Measurements from ENCODE around the gene PADI3. TPM values are rescaled to one million over a fixed set of nuclear protein-coding genes. Genes with fewer than 3 reads are reported as not detected.
A peak's percentile ranks its signal among the peaks of the same experiment; 100 is the strongest.

The PADI3 gene
- total RNA-seq, 1 donor from 2014 or later = not detected

DNA sequence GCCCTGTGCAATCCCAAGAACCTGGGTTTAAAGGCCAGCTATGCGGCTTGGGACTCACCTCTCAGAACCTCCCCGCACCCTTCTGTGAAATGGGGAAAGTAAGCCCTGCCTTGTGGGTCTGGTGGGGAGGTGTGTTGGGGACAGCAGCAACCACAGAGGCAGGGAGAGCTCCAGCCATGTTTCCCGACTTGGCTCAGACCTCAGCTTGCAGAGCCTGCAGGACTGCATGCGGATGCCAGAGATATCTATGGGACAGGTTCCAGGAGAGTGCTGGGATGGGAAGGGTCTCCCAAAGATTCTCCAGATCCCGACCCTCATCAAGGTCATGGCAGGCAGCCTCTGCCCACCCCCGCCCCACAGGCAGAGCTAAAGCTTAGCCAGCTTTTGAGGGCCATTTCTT lies 23.8 kb upstream of the PADI3 start:
- no peaks in the 10 kb centered on the region for H3K9me3 Mint-ChIP-seq
- no peak overlapping the region for H3K4me3 Mint-ChIP-seq
- H3K36me3 Mint-ChIP-seq = no peaks in the 10 kb centered on the region
- peaks cover 13% of the 10 kb centered on the region for H3K27me3 Mint-ChIP-seq
- TF ChIP-seq, protein P1, sequence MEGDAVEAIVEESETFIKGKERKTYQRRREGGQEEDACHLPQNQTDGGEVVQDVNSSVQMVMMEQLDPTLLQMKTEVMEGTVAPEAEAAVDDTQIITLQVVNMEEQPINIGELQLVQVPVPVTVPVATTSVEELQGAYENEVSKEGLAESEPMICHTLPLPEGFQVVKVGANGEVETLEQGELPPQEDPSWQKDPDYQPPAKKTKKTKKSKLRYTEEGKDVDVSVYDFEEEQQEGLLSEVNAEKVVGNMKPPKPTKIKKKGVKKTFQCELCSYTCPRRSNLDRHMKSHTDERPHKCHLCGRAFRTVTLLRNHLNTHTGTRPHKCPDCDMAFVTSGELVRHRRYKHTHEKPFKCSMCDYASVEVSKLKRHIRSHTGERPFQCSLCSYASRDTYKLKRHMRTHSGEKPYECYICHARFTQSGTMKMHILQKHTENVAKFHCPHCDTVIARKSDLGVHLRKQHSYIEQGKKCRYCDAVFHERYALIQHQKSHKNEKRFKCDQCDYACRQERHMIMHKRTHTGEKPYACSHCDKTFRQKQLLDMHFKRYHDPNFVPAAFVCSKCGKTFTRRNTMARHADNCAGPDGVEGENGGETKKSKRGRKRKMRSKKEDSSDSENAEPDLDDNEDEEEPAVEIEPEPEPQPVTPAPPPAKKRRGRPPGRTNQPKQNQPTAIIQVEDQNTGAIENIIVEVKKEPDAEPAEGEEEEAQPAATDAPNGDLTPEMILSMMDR (conservative IDR thresholded peaks at IDR 0.05) = no peak
- DNase-seq (ENCODE audit: extremely low spot score, unreplicated experiment) = no peak
- peaks cover 9% of the 10 kb centered on the region for H3K4me1 Mint-ChIP-seq (ENCODE audit: unreplicated experiment)
- no peak overlapping the region for H3K27ac Mint-ChIP-seq

DNA sequence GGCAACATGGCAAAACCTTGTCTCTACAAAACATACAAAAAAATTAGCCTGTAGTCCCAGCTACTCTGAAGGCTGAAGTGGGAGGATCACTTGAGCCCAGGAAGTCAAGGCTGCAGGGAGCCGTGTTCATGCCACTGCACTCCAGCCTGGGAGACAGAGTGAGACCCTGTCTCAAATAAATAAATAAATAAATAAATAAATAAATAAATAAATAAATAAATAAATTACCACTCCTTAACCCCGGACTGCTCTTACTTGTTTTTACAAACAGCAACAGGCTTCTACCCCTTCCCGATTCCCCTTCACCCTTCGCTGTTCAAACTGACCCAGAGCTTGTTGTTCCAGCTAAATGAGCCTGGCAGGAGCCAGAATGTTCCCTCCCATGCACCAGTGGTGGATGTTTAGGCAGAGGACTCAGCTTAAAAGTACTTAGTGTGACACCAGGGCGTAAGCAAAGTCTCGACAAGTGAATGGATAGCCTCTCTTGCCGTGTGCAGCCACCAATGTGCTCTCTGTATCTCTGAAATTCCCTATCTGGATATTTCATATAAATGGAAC lies 21.5 kb upstream of the PADI3 start:
- TF ChIP-seq, protein P1 (conservative IDR thresholded peaks at IDR 0.05) = no peak
- Mint-ChIP-seq H3K36me3 (no peaks in the 10 kb centered on the region), H3K27me3 (peaks cover 3% of the 10 kb centered on the region), H3K27ac (no peak overlapping the region), H3K4me1 (ENCODE audit: unreplicated experiment) (peaks cover 12% of the 10 kb centered on the region), H3K9me3 (no peaks in the 10 kb centered on the region), H3K4me3 (no peak overlapping the region)
- DNase-seq (ENCODE audit: extremely low spot score, unreplicated experiment) = no peak

DNA sequence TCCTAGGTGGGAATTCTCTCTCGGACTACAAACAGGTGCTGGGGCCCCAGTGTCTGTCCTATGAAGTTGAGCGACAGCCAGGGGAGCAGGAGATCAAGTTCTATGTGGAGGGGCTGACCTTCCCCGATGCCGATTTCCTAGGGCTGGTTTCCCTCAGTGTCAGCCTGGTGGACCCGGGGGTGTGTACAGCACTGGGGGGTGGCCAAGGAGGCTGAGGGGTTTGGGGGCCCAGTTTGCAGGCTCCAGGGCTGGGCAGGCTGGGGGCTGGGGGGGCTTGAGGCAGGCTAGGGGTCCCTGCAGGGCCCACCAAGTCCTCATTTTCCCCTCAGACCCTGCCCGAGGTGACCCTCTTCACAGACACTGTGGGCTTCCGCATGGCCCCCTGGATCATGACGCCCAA lies 20.3 kb upstream of the PADI3 start:
- Mint-ChIP-seq H3K36me3 (no peaks in the 10 kb centered on the region), H3K9me3 (no peaks in the 10 kb centered on the region), H3K27me3 (no peaks in the 10 kb centered on the region), H3K27ac (no peak overlapping the region), H3K4me3 (no peak overlapping the region), H3K4me1 (ENCODE audit: unreplicated experiment) (peaks cover 24% of the 10 kb centered on the region)
- DNase-seq (ENCODE audit: extremely low spot score, unreplicated experiment) = no peak
- TF ChIP-seq, protein P1 (conservative IDR thresholded peaks at IDR 0.05) = no peak

DNA sequence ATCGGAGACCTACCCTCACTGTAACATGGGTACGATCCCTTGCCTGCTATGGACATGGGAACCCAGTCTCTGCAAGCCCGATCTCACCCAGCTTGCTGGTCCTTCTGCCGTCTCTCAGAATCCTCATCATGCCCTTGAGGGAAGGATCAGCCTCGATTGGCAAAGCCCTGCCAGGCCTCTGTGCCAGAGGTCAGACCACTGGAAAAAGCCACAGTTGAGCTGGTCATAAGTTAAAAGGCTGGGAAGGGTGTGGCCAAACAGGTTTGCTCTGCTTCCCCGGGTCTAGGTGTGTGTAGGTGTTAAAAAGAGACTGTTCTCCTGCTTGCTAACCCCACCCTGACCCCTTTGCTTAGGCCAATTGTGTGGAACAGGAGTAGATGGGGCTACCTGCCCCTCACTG lies 19.5 kb upstream of the PADI3 start:
- peaks cover 25% of the 10 kb centered on the region for H3K4me1 Mint-ChIP-seq (ENCODE audit: unreplicated experiment)
- no peaks in the 10 kb centered on the region for H3K36me3 Mint-ChIP-seq
- no peak for DNase-seq (ENCODE audit: extremely low spot score, unreplicated experiment)
- no peak overlapping the region for H3K4me3 Mint-ChIP-seq
- H3K27ac Mint-ChIP-seq = peak overlapping the region; percentile 31
- no peaks in the 10 kb centered on the region for H3K9me3 Mint-ChIP-seq
- TF ChIP-seq, protein P1 (conservative IDR thresholded peaks at IDR 0.05) = no peak
- H3K27me3 Mint-ChIP-seq = no peaks in the 10 kb centered on the region

DNA sequence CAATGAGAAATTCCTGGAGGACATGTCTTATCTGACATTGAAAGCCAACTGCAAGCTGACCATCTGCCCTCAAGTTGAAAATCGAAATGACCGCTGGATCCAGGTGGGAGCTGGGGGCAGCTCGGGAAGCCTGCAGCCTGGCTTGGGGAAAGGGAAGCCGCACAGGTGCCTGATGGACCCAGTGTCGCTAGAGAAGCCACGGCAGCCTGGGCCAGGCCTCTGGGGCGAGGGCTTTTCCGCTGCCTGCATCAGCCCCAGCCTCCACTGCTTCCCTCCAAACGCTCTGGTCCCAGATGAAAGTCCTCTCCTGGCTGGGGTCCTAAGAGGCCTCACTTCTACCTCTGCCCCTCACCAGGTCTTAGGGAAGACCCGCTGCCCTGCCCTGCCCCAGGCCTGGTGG lies 18.8 kb upstream of the PADI3 start:
- no peak overlapping the region for H3K4me3 Mint-ChIP-seq
- TF ChIP-seq, protein P1 (conservative IDR thresholded peaks at IDR 0.05) = no peak
- H3K27ac Mint-ChIP-seq = no peak overlapping the region
- H3K4me1 Mint-ChIP-seq (ENCODE audit: unreplicated experiment) = peaks cover 25% of the 10 kb centered on the region
- H3K27me3 Mint-ChIP-seq = no peaks in the 10 kb centered on the region
- no peaks in the 10 kb centered on the region for H3K36me3 Mint-ChIP-seq
- no peaks in the 10 kb centered on the region for H3K9me3 Mint-ChIP-seq
- DNase-seq (ENCODE audit: extremely low spot score, unreplicated experiment) = no peak
